Kasumi-1 (cell line): ENCODE measurements around the gene PACRG.

Source experiments
- DNase-seq, 2 experiments: peaks; one replicate each; lab custom pipeline; 2025; lab: John Stamatoyannopoulos, UW

The PACRG gene

GRCh38 chr6:163177892-163178420 is 450.2 kb downstream of the PACRG start:
- DNase-seq = no peak

GRCh38 chr6:163179061-163179460 is 451.3 kb downstream of the PACRG start:
- no peak for DNase-seq

DNA sequence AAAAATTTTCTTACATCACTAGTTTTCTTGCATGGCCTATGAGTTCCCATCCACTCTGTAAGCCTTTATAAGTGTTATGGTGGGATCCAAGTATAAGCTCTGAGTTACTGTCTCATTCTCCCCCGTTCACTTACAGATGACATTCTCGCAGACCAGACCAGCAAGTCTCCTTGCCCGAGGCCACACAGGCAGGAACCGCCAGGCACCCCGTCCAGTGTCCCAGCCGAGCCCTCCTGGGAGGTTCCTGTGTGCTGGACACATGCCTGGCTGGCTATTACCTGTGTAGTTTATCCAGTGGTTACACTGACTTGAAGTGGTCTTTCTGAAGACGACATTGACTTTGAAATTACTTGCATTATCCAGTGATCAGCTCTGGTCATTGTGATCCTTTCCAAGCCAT is 451.9 kb downstream of the PACRG start:
- DNase-seq = no peak

GRCh38 chr6:163180874-163181541 is 453.2 kb downstream of the PACRG start:
- no peak for DNase-seq

DNA sequence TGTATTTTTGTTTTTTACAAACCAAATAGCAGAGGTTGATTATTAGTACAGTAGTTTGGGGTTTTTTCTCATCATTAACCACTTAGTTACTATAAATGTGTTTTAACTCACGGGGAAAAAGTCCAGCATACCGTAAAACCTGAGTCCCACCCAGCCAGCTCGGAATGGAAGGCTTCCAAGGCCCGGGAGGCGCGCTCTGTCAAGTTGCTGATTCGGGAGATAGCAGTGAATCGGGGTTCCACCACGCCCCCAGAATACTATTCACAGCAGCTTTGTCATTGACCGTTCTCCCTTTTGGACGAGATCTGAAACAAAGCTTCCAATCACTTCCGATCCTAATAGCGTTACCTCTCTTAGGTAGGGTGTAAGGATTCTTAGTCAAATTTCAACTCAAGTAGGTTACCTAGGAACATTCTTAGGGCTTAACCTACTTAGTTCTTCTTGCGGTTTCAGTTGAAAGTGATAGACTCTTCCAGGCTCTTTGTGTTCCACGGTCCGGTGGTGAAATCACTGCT is 453.9 kb downstream of the PACRG start:
- DNase-seq = no peak

DNA sequence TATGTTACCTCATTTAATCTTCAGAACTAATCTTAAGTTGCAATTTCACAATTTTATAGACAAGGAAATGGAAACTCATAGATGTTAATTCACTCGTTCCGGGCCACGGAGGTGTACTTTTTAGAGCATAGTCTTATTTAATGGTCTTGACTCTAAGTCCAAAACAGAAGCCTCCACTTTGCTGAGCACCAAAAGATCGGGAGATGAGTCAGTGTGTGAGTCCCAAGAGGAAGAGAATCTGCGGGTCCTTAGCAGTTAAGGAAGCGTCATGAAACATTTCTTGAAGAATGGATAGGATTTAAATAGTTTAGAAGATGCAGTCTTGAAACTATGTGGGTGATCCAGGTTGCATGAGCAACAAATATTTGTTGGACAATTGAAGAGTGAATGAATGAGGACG is 454.9 kb downstream of the PACRG start:
- no peak for DNase-seq

GRCh38 chr6:163183806-163184205 is 456.0 kb downstream of the PACRG start:
- no peak for DNase-seq

DNA sequence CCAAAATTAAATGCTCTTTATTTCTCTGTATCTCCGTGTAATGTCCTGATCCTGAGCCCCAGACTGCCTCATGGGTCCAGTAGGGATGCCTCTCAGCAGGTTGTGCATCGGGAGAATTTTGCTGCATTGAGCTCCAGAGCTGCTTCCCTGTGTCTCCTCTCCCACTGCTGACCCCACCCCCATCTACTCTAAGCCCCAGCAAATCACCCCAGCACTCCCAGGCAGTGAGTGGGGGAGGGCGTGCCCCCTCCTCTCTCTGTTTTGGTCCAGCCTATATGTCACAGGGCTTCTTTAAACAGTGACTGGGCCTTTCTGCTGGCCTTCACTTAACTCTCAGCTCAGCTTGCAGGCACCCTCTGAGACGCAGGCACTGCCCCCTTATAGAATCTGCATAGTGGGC is 458.0 kb downstream of the PACRG start:
- DNase-seq = no peak

GRCh38 chr6:163186527-163186926 is 458.8 kb downstream of the PACRG start:
- no peak for DNase-seq

DNA sequence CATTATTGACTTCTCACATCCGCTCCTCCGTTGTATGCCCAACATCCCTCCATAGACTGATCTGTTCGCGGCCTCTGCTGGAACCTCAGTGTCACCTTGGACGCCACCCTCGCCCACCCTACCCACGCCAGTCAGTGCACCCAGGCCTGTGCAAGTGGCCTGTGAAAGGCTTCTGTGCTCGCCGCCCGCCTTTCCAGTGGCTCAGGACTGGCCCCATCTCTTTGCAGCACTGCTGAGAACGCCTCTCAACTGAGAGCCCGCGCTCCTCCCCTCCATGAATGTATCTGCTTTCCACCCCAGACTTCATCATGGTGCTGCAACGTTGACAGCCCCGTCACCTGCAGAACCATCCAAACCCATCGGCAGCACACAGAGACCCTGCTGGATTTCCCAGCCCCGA is 459.4 kb downstream of the PACRG start:
- no peak for DNase-seq

DNA sequence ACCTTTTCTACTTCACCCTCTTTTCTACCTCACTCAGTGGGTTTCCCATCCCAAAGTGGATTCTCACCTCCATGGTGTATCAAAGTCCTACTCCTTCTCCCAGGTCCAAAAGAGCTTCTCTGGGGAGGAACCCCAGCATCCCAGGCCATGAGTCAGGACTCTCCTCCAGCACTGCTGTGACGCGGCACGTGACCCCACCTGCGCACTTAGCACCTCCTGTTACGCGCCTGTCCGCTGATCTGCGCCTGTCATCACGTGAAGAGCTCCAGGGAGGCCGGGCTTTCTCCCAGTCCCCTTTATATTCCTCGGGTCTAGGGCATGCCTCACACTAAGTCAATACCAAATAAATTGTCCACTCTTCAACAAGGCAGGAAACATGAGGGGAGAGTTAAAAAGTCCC is 459.8 kb downstream of the PACRG start:
- DNase-seq = no peak

- no peak for DNase-seq
Observed at GRCh38 chr6:163188746-163189145, 461.0 kb downstream of the PACRG start.

- DNase-seq = no peak
Observed at GRCh38 chr6:163189609-163190008, 461.8 kb downstream of the PACRG start.

GRCh38 chr6:163190786-163191185 is 463.0 kb downstream of the PACRG start:
- DNase-seq = no peak

DNA sequence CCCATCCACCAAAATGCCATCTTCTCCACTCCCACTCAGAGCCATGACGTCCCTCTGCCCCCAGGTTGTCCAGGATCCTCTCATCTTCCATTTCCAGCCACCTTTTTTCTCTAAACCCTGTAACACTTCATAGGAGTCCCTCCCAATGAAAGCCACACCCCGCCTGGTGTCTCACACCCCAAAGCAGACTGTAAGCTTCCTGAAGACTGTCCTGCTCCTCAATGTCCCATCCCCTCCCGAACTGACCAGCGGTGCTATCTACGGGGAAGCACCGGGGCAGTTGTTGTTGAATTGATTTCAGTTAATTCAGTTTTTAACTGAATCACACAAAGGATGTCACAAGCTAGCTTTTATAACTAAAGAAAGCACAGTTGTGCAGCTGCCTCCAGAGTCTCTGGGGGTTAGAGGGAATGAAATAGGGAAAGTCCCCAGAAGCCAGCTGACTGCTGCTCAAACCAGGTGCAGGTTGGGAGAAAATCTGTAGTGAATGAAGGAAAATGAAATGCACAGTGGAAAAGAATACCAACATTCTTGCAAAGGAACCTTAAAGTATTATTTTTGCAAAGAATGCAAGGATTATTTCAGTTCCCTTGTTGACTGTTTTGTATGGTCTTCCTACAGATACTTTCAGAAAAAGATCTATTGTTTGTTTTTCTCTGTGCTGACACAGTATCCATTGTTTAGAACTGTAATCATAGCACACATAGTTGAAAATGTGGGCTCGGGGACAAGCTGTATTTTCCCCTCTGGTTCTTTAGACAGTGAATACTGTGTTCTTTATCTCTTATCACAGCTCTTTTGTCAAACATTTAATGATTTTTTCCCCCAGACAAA is 464.1 kb downstream of the PACRG start:
- DNase-seq = no peak

GRCh38 chr6:163192591-163192990 is 464.8 kb downstream of the PACRG start:
- no peak for DNase-seq

DNA sequence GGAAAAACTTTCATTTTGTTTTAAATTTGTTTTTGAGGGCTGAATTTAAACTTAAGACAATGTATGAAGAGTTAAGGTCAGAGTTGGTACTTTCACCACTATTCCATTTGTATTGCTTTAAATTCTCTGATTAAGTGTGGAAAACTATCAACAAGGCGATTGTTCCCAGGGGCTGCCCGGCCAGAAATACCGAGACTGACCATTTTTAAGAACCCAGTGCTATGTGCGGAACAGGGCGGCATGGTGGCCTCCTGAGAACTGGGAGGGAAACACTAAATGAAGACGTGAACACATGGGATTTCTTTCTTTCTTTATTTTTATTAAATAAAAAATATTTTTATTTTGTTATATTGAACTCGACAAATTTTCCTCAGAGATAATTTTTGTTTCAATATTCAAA is 465.6 kb downstream of the PACRG start:
- no peak for DNase-seq

GRCh38 chr6:163195721-163196691 is 468.2 kb downstream of the PACRG start:
- DNase-seq = no peak

DNA sequence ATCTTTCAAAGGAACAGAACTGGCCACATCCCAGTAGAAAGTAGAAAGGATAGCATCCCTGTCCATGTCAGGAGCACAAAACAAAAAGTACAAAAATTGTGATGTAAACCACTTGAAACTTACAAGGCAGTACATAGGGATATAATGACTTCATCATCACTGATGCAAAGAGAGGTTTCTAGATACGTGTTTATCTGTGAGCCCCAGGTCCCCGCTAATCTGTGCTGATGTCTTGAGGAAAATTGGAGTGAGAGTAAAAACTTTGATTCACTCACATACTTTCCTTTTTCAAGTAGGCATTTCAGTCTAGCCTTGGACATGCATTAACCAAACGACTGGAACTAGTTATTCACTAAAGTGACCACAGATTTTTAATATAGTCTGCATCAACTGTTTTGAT is 470.1 kb downstream of the PACRG start:
- no peak for DNase-seq

DNA sequence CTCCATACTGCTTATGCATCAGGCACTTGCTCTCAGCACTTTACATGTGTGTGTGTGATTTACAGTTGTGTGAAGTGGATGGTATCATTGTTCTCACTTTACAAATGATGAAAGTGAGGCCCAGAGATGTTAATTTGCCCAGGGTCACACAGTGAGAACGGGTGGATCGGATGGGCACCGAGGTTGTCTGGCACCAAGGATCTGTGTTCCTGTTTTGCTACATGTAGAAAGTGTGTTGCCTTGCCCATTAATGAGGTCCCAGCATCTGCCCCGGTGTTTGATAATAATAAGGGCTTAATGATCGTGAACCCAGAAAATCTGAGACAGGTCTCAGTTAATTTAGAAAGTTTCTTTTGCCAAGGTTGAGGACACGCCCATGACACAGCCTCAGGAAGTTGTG is 470.6 kb downstream of the PACRG start:
- no peak for DNase-seq

- DNase-seq = no peak
Observed at GRCh38 chr6:163199371-163199770, 471.6 kb downstream of the PACRG start.

DNA sequence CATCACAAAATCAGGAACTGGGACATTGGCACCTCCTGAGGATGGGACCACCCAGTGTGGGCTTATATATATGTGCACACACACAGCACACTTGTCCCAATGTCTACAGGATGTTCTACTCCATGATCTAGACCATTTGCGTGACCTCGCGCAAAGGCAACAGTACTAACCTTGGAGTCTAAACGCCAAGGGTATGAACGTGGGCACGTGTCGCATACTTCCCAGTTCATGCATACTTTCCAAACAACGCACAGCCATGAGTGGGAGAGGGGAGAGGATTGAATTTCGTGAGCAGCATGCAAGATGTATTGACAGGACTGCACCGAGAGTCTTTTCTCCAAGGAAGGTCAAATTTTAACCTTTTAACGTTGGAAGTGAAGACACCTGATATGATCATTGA is 472.5 kb downstream of the PACRG start:
- DNase-seq = no peak
